Subcutaneous abdominal adipose tissue (tissue), 5 donors: Measurements from ENCODE around the gene IL17RA.

ENCODE experiments used
- H3K27ac ChIP-seq: one replicate; pipeline ENCODE4 v1.7.0; 2013; ENCODE audit warnings: low read depth, mild to moderate bottlenecking, inconsistent platforms, low read length, moderate library complexity
- H3K27me3 ChIP-seq, 5 donors: one replicate each; pipeline ENCODE4 v1.7.0; 2013; ENCODE audit warnings: low read length in 5 of 5, inconsistent platforms in 1 of 5; ENCODE audit not compliant: control insufficient read depth in 5 of 5, insufficient read depth in 4 of 5
- H3K36me3 ChIP-seq, 5 donors: one replicate each; pipeline ENCODE4 v1.7.0; 2013; ENCODE audit warnings: low read length in 5 of 5; ENCODE audit not compliant: control insufficient read depth in 5 of 5, insufficient read depth in 5 of 5
- H3K4me1 ChIP-seq, 5 donors: one replicate each; pipeline ENCODE4 v1.7.0; 2013; ENCODE audit warnings: low read length in 5 of 5, mild to moderate bottlenecking in 3 of 5, moderate library complexity in 1 of 5; ENCODE audit not compliant: control insufficient read depth in 5 of 5, insufficient read depth in 5 of 5
- H3K4me3 ChIP-seq, 5 donors: one replicate each; pipeline ENCODE4 v1.7.0; 2013; ENCODE audit warnings: low read length in 5 of 5, low read depth in 1 of 5
- H3K9ac ChIP-seq, 5 donors: one replicate each; pipeline ENCODE4 v1.7.0; 2013; ENCODE audit warnings: low read length in 5 of 5, mild to moderate bottlenecking in 4 of 5, moderate library complexity in 3 of 5
- H3K9me3 ChIP-seq, 5 donors: one replicate each; pipeline ENCODE4 v1.7.0; 2013; ENCODE audit warnings: low read length in 5 of 5; ENCODE audit not compliant: control insufficient read depth in 5 of 5
- donor health status: healthy.
- donor health status: healthy.
- donor health status: healthy.
- donor health status: healthy.
- donor health status: healthy.

Gene IL17RA

DNA sequence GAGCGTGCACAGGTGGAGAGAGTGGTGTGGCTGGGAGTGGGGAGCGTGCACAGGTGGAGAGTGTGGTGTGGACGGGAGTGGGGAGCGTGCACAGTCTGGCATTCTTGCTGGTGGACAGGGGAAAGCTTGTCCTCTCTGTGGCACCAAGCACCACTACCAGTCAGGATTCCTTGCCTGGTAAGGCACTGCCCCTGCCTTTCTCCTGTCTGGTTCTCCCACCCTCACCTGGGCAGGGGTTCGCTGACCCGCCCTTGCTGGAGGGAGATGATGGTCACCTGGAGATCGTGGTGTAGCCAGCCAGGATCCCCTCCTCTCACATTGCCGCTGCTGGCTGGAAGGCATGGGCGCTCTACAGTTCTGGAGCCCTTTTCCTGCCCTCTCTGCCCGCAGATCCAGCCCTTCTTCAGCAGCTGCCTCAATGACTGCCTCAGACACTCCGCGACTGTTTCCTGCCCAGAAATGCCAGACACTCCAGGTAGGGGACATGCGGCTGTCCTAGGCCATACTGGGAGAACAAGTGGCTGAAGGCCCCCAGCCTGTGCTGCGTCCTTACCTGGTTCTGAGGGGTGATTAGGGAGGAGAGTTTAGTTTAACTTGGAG is 19.6 kb downstream of the IL17RA start:
- H3K4me3 ChIP-seq, result no peak overlapping the region
- H3K9ac ChIP-seq, result no peak overlapping the region
- peaks cover 0 to 16% (median 6%) of the 10 kb centered on the region in 5 donors for H3K4me1 ChIP-seq
- H3K36me3 ChIP-seq, result peaks cover 3 to 96% (median 91%) of the 10 kb centered on the region in 5 donors
- no peak overlapping the region for H3K27ac ChIP-seq
- no peaks in the 10 kb centered on the region for H3K9me3 ChIP-seq
- H3K27me3 ChIP-seq, result no peaks in the 10 kb centered on the region

DNA sequence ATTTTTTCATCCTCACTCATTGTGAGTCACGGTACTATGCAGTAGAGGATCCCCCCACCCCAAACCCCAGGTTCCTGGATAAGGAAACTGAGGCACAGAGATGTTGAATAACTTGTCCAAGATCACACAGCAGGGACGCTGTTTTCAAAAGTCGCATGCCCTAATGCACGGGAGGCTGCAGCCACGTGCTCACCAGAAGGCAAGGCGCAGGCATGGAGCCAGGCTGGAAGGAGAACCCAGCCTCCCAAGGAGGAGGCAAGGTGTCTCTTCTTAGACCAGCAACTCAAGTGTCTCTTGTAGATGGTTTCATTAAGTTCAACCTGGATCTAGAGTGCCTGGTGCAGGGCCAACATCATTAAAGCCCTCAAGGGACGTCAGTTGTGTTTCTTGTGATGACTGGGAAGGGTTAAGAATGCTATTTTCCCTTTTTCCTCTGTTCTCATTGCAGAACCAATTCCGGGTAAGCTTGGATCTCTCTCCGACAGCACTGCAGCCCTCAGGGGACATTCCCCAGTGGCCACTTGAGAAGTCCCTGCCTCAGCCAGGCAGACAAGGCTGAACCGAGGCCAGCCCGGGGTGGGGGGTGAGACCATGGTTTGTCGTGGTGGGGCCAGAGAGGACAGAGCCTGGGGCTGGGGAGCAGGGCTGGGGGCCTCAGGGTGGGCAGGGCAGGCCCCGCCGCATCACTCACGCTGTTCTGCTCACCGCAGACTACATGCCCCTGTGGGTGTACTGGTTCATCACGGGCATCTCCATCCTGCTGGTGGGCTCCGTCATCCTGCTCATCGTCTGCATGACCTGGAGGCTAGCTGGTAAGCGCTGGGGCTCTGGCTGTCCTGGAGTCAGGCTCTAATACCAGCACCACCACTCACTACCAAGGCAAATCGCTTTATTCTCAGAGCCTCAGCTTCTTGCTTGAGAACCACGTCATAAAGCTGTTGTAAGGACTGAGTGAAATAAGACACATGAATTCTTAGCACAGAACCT is 20.6 kb downstream of the IL17RA start:
- peaks cover 0 to 16% (median 6%) of the 10 kb centered on the region in 5 donors for H3K4me1 ChIP-seq
- no peaks in the 10 kb centered on the region for H3K9me3 ChIP-seq
- H3K36me3 ChIP-seq, result peaks cover 3 to 93% (median 87%) of the 10 kb centered on the region in 5 donors
- no peaks in the 10 kb centered on the region for H3K27me3 ChIP-seq
- no peak overlapping the region for H3K9ac ChIP-seq
- H3K4me3 ChIP-seq, result no peak overlapping the region
- no peak overlapping the region for H3K27ac ChIP-seq

DNA sequence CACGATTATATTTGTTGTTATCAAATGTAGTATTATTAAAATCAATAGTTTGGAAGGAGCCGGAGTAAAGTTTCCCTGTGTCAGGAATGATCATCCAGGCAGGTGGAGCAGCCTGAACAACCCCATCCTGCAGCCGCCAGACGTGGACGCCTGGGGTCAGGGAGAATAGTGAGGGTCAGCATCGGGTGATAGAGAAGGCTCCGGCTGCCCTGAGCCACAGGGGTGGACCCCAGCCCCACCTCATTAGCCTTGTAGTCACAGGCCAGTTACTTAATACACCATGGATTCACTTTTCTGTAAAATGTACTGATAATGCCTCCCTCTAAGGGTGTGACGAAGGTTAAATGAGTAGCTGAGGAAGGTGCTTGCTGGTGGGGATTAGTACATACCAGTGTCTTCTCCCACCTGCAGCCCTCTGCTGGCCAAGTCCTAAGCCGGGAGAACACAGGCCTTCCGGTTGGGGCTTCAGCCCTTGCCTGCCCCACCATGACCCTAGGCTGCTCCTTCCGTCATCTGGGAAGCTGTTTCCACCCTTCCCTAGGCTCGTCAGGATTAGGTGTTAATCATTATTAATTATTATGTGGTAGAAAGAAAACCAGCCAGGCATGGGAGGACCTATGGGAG is 21.5 kb downstream of the IL17RA start:
- H3K9me3 ChIP-seq, result no peaks in the 10 kb centered on the region
- H3K4me1 ChIP-seq, result peaks cover 0 to 16% (median 6%) of the 10 kb centered on the region in 5 donors
- H3K4me3 ChIP-seq, result no peak overlapping the region
- no peaks in the 10 kb centered on the region for H3K27me3 ChIP-seq
- H3K27ac ChIP-seq, result no peak overlapping the region
- H3K36me3 ChIP-seq, result peaks cover 3 to 88% (median 79%) of the 10 kb centered on the region in 5 donors
- no peak overlapping the region for H3K9ac ChIP-seq

DNA sequence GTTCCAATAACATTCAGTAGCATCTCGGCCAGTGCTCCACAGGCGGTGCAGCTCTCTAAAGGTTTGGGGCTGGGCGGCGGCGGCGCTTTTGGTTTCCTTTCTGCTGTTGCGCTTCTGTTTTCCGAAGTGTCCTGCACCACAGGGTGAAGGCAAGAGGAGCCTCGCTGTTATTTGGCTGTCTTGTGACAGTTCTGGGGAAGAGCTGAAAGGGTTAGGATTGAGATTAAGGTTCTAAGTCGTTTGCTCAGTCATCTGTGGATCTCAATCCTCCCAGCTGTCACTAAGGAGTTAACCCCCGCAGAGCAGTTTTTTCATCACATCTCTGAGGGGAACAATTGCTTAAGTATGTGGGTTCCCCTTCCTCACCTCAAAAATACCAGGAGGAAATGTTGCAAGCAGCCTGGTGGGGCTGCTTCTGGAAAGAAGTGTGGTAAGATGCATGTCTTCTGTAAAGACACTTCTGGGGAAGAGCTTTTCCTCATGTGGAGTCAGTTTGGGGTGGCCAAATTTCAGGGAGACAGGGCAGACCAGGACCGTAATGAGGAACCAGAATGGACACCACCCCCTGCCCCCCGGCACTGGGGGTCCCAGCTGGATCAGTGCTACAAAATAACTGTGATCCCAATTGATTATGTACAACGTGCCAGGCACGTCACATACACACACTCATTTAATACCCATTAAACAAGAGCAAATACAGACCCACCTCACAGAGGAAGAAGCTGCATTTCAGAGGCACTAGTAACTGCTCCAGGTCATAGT is 22.2 kb downstream of the IL17RA start:
- Histone ChIP-seq H3K9ac (no peak overlapping the region), H3K27ac (no peak overlapping the region), H3K9me3 (no peaks in the 10 kb centered on the region), H3K27me3 (no peaks in the 10 kb centered on the region), H3K36me3 (peaks cover 3 to 84% (median 72%) of the 10 kb centered on the region in 5 donors), H3K4me1 (peaks cover 0 to 16% (median 5%) of the 10 kb centered on the region in 5 donors), H3K4me3 (no peak overlapping the region)

DNA sequence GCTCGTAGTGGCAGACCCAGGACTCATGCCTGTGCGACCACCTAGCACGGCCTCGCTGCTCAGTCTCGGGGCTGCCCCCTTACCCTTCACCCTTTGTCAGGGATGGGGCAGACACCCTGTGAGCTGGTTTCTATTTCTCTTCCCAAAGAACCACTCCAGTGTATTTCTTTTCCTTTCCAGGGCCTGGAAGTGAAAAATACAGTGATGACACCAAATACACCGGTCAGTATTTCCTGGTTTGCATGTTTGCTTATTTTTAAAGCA is 22.7 kb downstream of the IL17RA start:
- Histone ChIP-seq H3K36me3 (peaks cover 3 to 79% (median 67%) of the 10 kb centered on the region in 5 donors), H3K4me1 (peaks cover 0 to 16% (median 3%) of the 10 kb centered on the region in 5 donors), H3K27me3 (no peaks in the 10 kb centered on the region), H3K9ac (no peak overlapping the region), H3K27ac (no peak overlapping the region), H3K9me3 (no peaks in the 10 kb centered on the region), H3K4me3 (no peak overlapping the region)

DNA sequence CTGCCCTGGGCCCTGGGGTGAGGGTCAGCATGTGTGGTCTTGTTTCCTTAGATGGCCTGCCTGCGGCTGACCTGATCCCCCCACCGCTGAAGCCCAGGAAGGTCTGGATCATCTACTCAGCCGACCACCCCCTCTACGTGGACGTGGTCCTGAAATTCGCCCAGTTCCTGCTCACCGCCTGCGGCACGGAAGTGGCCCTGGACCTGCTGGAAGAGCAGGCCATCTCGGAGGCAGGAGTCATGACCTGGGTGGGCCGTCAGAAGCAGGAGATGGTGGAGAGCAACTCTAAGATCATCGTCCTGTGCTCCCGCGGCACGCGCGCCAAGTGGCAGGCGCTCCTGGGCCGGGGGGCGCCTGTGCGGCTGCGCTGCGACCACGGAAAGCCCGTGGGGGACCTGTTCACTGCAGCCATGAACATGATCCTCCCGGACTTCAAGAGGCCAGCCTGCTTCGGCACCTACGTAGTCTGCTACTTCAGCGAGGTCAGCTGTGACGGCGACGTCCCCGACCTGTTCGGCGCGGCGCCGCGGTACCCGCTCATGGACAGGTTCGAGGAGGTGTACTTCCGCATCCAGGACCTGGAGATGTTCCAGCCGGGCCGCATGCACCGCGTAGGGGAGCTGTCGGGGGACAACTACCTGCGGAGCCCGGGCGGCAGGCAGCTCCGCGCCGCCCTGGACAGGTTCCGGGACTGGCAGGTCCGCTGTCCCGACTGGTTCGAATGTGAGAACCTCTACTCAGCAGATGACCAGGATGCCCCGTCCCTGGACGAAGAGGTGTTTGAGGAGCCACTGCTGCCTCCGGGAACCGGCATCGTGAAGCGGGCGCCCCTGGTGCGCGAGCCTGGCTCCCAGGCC is 23.7 kb downstream of the IL17RA start:
- Histone ChIP-seq H3K27me3 (no peaks in the 10 kb centered on the region), H3K4me1 (peaks cover 0 to 16% (median 3%) of the 10 kb centered on the region in 5 donors), H3K36me3 (peaks cover 3 to 70% (median 59%) of the 10 kb centered on the region in 5 donors), H3K9me3 (no peaks in the 10 kb centered on the region), H3K9ac (no peak overlapping the region), H3K27ac (no peak overlapping the region), H3K4me3 (no peak overlapping the region)

DNA sequence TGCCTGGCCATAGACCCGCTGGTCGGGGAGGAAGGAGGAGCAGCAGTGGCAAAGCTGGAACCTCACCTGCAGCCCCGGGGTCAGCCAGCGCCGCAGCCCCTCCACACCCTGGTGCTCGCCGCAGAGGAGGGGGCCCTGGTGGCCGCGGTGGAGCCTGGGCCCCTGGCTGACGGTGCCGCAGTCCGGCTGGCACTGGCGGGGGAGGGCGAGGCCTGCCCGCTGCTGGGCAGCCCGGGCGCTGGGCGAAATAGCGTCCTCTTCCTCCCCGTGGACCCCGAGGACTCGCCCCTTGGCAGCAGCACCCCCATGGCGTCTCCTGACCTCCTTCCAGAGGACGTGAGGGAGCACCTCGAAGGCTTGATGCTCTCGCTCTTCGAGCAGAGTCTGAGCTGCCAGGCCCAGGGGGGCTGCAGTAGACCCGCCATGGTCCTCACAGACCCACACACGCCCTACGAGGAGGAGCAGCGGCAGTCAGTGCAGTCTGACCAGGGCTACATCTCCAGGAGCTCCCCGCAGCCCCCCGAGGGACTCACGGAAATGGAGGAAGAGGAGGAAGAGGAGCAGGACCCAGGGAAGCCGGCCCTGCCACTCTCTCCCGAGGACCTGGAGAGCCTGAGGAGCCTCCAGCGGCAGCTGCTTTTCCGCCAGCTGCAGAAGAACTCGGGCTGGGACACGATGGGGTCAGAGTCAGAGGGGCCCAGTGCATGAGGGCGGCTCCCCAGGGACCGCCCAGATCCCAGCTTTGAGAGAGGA is 24.5 kb downstream of the IL17RA start:
- H3K27ac ChIP-seq, result no peak overlapping the region
- H3K27me3 ChIP-seq, result no peaks in the 10 kb centered on the region
- H3K4me1 ChIP-seq, result peaks cover 0 to 16% (median 3%) of the 10 kb centered on the region in 5 donors
- no peak overlapping the region for H3K4me3 ChIP-seq
- no peaks in the 10 kb centered on the region for H3K9me3 ChIP-seq
- no peak overlapping the region for H3K9ac ChIP-seq
- peaks cover 3 to 65% (median 55%) of the 10 kb centered on the region in 5 donors for H3K36me3 ChIP-seq

DNA sequence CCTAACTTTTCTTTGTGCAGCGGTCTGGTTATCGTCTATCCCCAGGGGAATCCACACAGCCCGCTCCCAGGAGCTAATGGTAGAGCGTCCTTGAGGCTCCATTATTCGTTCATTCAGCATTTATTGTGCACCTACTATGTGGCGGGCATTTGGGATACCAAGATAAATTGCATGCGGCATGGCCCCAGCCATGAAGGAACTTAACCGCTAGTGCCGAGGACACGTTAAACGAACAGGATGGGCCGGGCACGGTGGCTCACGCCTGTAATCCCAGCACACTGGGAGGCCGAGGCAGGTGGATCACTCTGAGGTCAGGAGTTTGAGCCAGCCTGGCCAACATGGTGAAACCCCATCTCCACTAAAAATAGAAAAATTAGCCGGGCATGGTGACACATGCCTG is 25.2 kb downstream of the IL17RA start:
- H3K4me3 ChIP-seq, result no peak overlapping the region
- no peak overlapping the region for H3K27ac ChIP-seq
- H3K9me3 ChIP-seq, result no peaks in the 10 kb centered on the region
- peaks cover 3 to 58% (median 48%) of the 10 kb centered on the region in 5 donors for H3K36me3 ChIP-seq
- peaks cover 0 to 15% (median 3%) of the 10 kb centered on the region in 5 donors for H3K4me1 ChIP-seq
- no peak overlapping the region for H3K9ac ChIP-seq
- H3K27me3 ChIP-seq, result no peaks in the 10 kb centered on the region
